GM19025 (cell line): ENCODE data around the gene PTPN7.
"Not testable (repeated sequence)": the region's sequence is repeated elsewhere in the genome, so short reads cannot be mapped to it uniquely, and the experiment has no call there.

ENCODE experiments used
- ATAC-seq: cut with Tn5 transposase; IDR thresholded peaks from one replicate; pipeline ENCODE4 v1.9.1; 2021; ENCODE audit warnings: mild to moderate bottlenecking, low read depth, moderate library complexity; ENCODE audit not compliant: unreplicated experiment

Gene PTPN7

GRCh38 chr1:202160377-202160940, at the start of gene PTPN7:
Gene PTPN7 (minus strand): TSS chr1:202160602. CDS start chr1:202159402, 1,200 bp downstream.
- ATAC-seq: peak; percentile 40

GRCh38 chr1:202208351-202208857, 48.0 kb upstream of the PTPN7 start:
- no peak for ATAC-seq

DNA sequence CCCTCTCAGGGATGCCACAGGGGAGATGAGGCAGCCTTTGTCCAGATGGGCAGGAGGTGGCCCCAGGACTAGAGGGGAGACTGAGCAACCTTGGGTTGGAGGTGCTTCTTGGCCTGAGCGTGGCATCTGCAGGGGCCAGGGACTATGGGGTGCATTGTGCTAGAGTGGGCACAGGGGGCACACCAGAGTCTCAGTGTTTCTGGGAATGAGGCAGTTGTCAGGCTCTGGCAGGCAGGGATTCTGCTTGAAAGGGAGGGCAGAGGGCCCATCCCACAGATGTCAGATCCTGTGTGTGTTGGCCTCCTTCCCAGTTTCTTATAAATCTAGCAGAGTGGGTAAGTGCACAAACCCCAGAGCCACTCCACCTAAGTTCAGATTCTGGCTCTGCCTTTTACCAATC, 46.9 kb upstream of the PTPN7 start:
- no peak for ATAC-seq

- ATAC-seq: no peak
Observed at GRCh38 chr1:202205523-202206190, 45.3 kb upstream of the PTPN7 start.

DNA sequence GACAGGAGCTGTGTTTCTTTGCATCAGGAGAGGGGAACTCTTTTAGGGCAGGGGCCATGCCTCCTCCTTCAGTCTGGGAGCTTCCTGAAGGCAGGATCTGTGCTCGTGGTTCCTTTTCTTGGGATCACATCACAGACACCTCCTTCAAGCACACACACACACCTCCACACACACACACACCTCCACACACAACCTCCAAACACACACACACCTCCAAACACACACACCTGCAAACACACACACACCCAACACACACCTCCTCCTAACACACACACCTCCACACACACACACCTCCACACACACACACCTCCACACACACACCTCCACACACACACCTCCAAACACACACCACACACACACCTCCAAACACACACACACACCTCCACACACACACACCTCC, 43.7 kb upstream of the PTPN7 start:
- ATAC-seq: no peak

GRCh38 chr1:202203238-202204039, 43.0 kb upstream of the PTPN7 start:
- ATAC-seq: no peak

GRCh38 chr1:202202500-202203168, 42.2 kb upstream of the PTPN7 start:
- ATAC-seq: no peak

- ATAC-seq: no peak
Observed at GRCh38 chr1:202201971-202202370, 41.6 kb upstream of the PTPN7 start.

- no peak for ATAC-seq
Observed at GRCh38 chr1:202201266-202201665, 40.9 kb upstream of the PTPN7 start.

DNA sequence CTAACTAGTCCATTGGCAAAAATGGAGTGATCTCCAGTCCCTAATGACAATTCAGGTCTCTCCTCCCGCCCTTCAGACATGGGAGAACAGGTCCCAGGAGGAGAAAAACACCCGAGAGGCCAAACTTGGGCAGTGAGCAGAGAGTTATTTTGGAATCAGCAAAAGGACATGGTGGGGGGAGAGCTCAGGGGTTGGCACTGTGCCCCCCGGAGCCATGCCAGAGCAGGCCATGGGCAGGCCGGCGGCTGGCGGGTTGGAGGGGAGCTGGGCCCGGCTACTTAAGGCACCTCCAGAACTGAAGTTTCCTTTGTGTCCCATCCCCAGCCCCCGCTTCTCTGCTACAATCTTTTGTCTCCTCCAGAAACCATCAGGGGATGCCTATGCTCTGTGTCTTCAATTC, 40.3 kb upstream of the PTPN7 start:
- no peak for ATAC-seq

DNA sequence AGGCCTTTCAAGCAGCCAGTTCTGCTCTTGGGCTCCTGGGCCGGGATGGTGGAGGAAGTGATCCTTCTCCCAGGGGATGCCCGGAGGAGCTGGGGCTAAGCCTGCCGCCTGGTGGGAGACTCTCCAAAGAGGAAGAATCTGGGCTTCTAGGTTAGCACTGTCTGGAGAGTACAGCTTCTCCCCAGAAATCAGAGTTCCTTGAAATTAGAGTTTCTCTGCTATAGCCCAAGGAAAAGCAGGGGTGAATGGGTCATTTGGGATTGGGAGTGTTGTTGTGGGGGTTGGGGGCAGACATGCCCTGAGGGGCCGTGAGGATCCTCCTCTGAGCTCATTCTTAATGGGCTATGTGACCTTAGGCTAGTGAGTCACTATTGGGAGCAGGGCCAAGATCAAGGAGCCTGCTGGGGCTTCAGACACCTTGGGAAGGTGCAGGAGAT, 39.7 kb upstream of the PTPN7 start:
- no peak for ATAC-seq

GRCh38 chr1:202199040-202199889, 38.9 kb upstream of the PTPN7 start:
- ATAC-seq: no peak

- no peak for ATAC-seq
Observed at GRCh38 chr1:202198366-202198724, 37.9 kb upstream of the PTPN7 start.

- no peak for ATAC-seq
Observed at GRCh38 chr1:202197653-202198365, 37.4 kb upstream of the PTPN7 start.

- no peak for ATAC-seq
Observed at GRCh38 chr1:202194328-202194648, 33.9 kb upstream of the PTPN7 start.

- no peak for ATAC-seq
Observed at GRCh38 chr1:202193614-202194327, 33.4 kb upstream of the PTPN7 start, which contains the start of gene LGR6. Gene LGR6 (plus strand): TSS chr1:202193799. CDS start chr1:202193990, 191 bp downstream.

DNA sequence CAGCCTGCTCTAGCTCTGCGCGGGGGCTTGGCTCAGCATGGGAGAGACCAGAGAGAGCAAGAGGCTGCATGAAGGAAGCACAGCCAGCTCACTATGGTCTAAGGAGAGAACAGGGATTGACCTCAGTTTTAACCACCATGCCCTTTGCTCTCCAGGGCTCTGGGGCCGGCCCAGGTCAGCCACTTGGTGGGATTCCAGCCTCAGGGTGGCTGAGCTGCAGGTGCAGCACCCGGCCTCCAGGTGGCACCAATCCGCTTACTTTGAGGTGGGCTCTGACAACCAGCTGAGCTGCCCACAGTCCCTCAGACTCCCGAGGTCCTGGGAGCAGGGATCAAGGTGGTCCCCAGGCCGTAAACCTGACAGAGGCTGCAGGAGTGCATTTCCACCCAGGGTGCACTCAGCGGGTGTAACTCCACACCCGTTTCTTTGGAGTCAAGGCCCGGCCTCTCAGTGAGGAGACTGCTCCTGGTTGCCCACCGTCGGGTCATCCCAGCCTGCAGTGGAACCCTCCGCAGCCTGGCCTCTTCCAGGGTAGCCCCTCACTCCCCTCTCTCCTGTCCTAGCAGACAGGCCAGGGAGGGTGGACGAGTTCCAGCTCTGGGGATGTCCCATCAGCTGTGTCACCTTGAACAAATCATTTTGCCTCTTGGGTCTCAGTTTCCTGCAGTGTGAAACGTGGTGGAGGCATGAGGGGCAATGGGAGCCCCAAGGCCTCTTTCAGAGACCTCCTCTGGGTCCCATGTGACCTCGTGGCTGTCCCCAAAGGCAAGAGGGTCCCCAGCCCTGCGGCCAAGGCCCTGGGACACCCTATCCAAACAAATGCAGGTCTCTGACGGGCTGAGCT, 32.6 kb upstream of the PTPN7 start:
- ATAC-seq: no peak

GRCh38 chr1:202191391-202191790, 31.0 kb upstream of the PTPN7 start:
- not testable (repeated sequence) for ATAC-seq
